K562 (cell line): ENCODE results near the gene SMARCD2. TPM values are rescaled to one million over a fixed set of nuclear protein-coding genes. Genes with fewer than 3 reads are reported as not detected.

ENCODE experiments used
- KDM4B ChIP-seq, 2 experiments: fragments of 450-650 bp in 1 of 2; sonication (generic) in 1 of 2; IDR thresholded peaks; 2 replicates each; pipeline ENCODE4 v1.6.1; 2016 to 2017; ENCODE audit warnings: borderline replicate concordance in 2 of 2, antibody characterized with exemption in 1 of 2, low read depth in 1 of 2, mild to moderate bottlenecking in 1 of 2
- KLF6 ChIP-seq: fragments of 250-450 bp; sonication (Bioruptor Pico); IDR thresholded peaks from 2 replicates; pipeline ENCODE4 v1.4.0; 2020; ENCODE audit warnings: mild to moderate bottlenecking, moderate library complexity, borderline replicate concordance
- LEF1 ChIP-seq: fragments of 450-650 bp; IDR thresholded peaks from 2 replicates; pipeline ENCODE4 v1.6.1; 2016; ENCODE audit warnings: mild to moderate bottlenecking
- MAFF ChIP-seq: IDR thresholded peaks from 2 replicates; pipeline ENCODE4 v1.6.1; 2012; ENCODE audit warnings: low read length, improper control_type of control experiment
- NONO ChIP-seq, 2 experiments: fragments of 200-400 bp in 1 of 2; fragments of 450-650 bp in 1 of 2; formaldehyde crosslinking in 1 of 2; IDR thresholded peaks; 2 replicates each; pipeline ENCODE4 v1.6.1; 2017; ENCODE audit warnings: low read depth in 2 of 2, mild to moderate bottlenecking in 2 of 2, moderate library complexity in 2 of 2, low read length in 1 of 2
- PRDM10 ChIP-seq: fragments of 450-650 bp; IDR thresholded peaks from 2 replicates; pipeline ENCODE4 v1.6.1; 2018; ENCODE audit not compliant: partially characterized antibody
- RBM14 ChIP-seq: fragments of 200-400 bp; formaldehyde crosslinking; IDR thresholded peaks from 2 replicates; pipeline ENCODE4 v1.6.1; 2018; ENCODE audit warnings: low read depth, mild to moderate bottlenecking, low read length, moderate library complexity, borderline replicate concordance; ENCODE audit not compliant: insufficient read depth
- STAT6 ChIP-seq: sonication (generic); formaldehyde crosslinking; IDR thresholded peaks from 2 replicates; pipeline ENCODE4 v1.8.1; 2023; ENCODE audit warnings: mild to moderate bottlenecking, missing genetic modification reagents
- XRCC3 ChIP-seq: fragments of 450-650 bp; IDR thresholded peaks from 2 replicates; pipeline ENCODE4 v1.6.1; 2017; ENCODE audit warnings: mild to moderate bottlenecking, moderate library complexity
- ZBTB12 ChIP-seq: fragments of 250-450 bp; sonication (Bioruptor Pico); IDR thresholded peaks from 2 replicates; pipeline ENCODE4 v1.4.0; 2020
- ZFX ChIP-seq: sonication (generic); formaldehyde crosslinking; IDR thresholded peaks from 2 replicates; pipeline ENCODE4 v1.8.0; 2022; ENCODE audit warnings: mild to moderate bottlenecking, missing genetic modification reagents, moderate library complexity
- ZNF12 ChIP-seq: sonication (generic); formaldehyde crosslinking; IDR thresholded peaks from 2 replicates; pipeline ENCODE4 v1.4.0; 2020; ENCODE audit warnings: mild to moderate bottlenecking, missing genetic modification reagents
- ZNF165 ChIP-seq: fragments of 250-450 bp; sonication (Bioruptor Pico); IDR thresholded peaks from 2 replicates; pipeline ENCODE4 v1.4.0; 2020; ENCODE audit warnings: borderline replicate concordance
- ZNF282 ChIP-seq: sonication (generic); formaldehyde crosslinking; IDR thresholded peaks from 2 replicates; pipeline ENCODE4 v1.8.1; 2023; ENCODE audit warnings: missing genetic modification reagents
- ZNF408 ChIP-seq: fragments of 250-450 bp; sonication (Bioruptor Pico); IDR thresholded peaks from 2 replicates; pipeline ENCODE4 v1.4.0; 2020; ENCODE audit warnings: low read depth, mild to moderate bottlenecking, moderate library complexity
- ZNF449 ChIP-seq: fragments of 250-450 bp; sonication (Bioruptor Pico); IDR thresholded peaks from 2 replicates; pipeline ENCODE4 v1.8.0; 2022; ENCODE audit warnings: moderate library complexity, mild to moderate bottlenecking, inconsistent platforms
- ZNF699 ChIP-seq: fragments of 250-450 bp; sonication (Bioruptor Pico); IDR thresholded peaks from 2 replicates; pipeline ENCODE4 v1.8.0; 2021; ENCODE audit warnings: mild to moderate bottlenecking, moderate library complexity; ENCODE audit not compliant: insufficient replicate concordance
- polyA plus RNA-seq, 8 experiments: library from polyadenylated mRNA; depleted of rRNA in 4 of 8; stranded (reverse) in 5 of 8; unstranded in 3 of 8; fragments of >200 nt; fragmentation: Nextera tagmentation in 2 of 8; fragmentation: Illumina TruSeq in 1 of 8; extraction: Ambion mirVana in 2 of 8; extraction: Trizol in 1 of 8; gene quantifications; 2 replicates each; pipeline versions ENCODE4 v1.2.1 to v1.2.3, GENCODE V29; 2011 to 2014; ENCODE audit warnings: inconsistent platforms in 1 of 8, missing spikeins in 1 of 8
- total RNA-seq, 7 experiments: library from RNA; depleted of rRNA in 6 of 7; stranded (reverse); fragments of >200 nt in 6 of 7; fragmentation: Illumina TruSeq in 2 of 7; extraction: Trizol in 2 of 7; gene quantifications; 2 replicates each; pipeline versions ENCODE4 v1.2.1 to v1.2.3, GENCODE V29; 2011 to 2021; ENCODE audit warnings: low replicate concordance in 1 of 7

SMARCD2 gene
- total and polyA plus RNA-seq, 9 of the 15 experiments (the other 6 are each of a cell fraction or from before 2014, with no cell fraction given) = 1.7 to 114 (median 90.3) TPM

- TF ChIP-seq ZBTB12 (CRISPR knock-in tag) (peak; percentile 91), XRCC3 (no peak), STAT6 (peak; percentile 87; the same call in 1 of the 2 replicates), NONO (IDR thresholded peaks at IDR 0.05; ENCODE audit: low read depth in 2 of 2, low read length in 1 of 2) (peak in 1 of 2 experiments; percentile 100; a peak in 2 of 4 replicates), ZNF282 (CRISPR knock-in tag) (peak; percentile 90; the same call in 1 of the 2 replicates), ZFX (CRISPR knock-in tag) (peak; percentile 94), KDM4B (IDR thresholded peaks at IDR 0.05; ENCODE audit: borderline replicate concordance in 2 of 2, low read depth in 1 of 2) (no peak), ZNF12 (CRISPR knock-in tag) (peak; percentile 5; the same call in 1 of the 2 replicates), ZNF449 (CRISPR knock-in tag) (0 out of 2 replicates have a peak, but pooled peaks have one; percentile 72), ZNF699 (CRISPR knock-in tag) (no peak), PRDM10 (peak; percentile 100), ZNF165 (CRISPR knock-in tag) (peak; percentile 75; the same call in 1 of the 2 replicates), MAFF (peak; percentile 52; the same call in 1 of the 2 replicates), RBM14 (no peak), LEF1 (peak; percentile 59; the same call in 1 of the 2 replicates), KLF6 (peak; percentile 62; the same call in 1 of the 2 replicates), ZNF408 (CRISPR knock-in tag) (no peak)
Observed at GRCh38 chr17:63848834-63849689, 6.6 kb upstream of the SMARCD2 start (continued).
